ENCODE measurements around the gene C11orf21. TPM values are rescaled to one million over a fixed set of nuclear protein-coding genes. Genes with fewer than 3 reads are reported as not detected.

The C11orf21 gene
- total and polyA plus RNA-seq, 9 of the 15 experiments (the other 6 are each of a cell fraction or from before 2014, with no cell fraction given): 0.10 to 2.6 (median 2.0) TPM

- Histone ChIP-seq H3K9me1 (ENCODE audit: control insufficient read depth, insufficient read depth, low read length) (no peaks in the 10 kb centered on the region), H3K4me2 (ENCODE audit: insufficient read depth, low read length) (no peak overlapping the region), H4K20me1 (replicated peaks; ENCODE audit: control insufficient read depth, insufficient read depth, low read length) (peaks cover 10% of the 10 kb centered on the region; the same call in 1 of the 2 replicates), H3K9ac (ENCODE audit: insufficient read depth in 1 of 2, low read depth in 2 of 2, low read length in 2 of 2) (peak overlapping the region in 1 of 2 experiments; percentile 58; a peak in 1 of 4 replicates), H2AFZ (ENCODE audit: low read depth, low read length) (no peak overlapping the region), H3K27ac (ENCODE audit: extremely low read depth, low read depth, low read length) (no peak overlapping the region), H3K4me3 (no peak overlapping the region), H3K79me2 (ENCODE audit: control insufficient read depth, insufficient read depth, low read length) (no peaks in the 10 kb centered on the region), H3K36me3 (ENCODE audit: control insufficient read depth, insufficient read depth, low read length) (no peaks in the 10 kb centered on the region), H3K27me3 (ENCODE audit: control insufficient read depth in 2 of 2, insufficient read depth in 2 of 2, low read length in 2 of 2) (peaks cover 14 to 44% of the 10 kb centered on the region in 2 experiments; a peak in 4 of 5 replicates), H3K9me3 (replicated peaks; ENCODE audit: control insufficient read depth, insufficient read depth, low read depth, low read length) (no peaks in the 10 kb centered on the region), H3K4me1 (replicated peaks in 1 of 2; ENCODE audit: control insufficient read depth in 2 of 2, insufficient read depth in 2 of 2, low read length in 2 of 2) (peaks cover 0 to 59% of the 10 kb centered on the region in 2 experiments; a peak in 2 of 5 replicates)
- no peak for DNase-seq (ENCODE audit: extremely low read depth in 1 of 4, low spot score in 3 of 4)
- no peak for TF ChIP-seq ARHGAP35 (IDR thresholded peaks at IDR 0.05; ENCODE audit: partially characterized antibody)
- 0 out of 2 replicates have a peak, but pooled peaks have one; percentile 18 for TF ChIP-seq RBFOX2 (IDR thresholded peaks at IDR 0.05; ENCODE audit: low read depth, low read length)
- BruUV-seq (replicated peaks): no TSS peak
- intact Hi-C loops (cut with micrococcal nuclease): no loop called here
- ChIA-PET CTCF (ENCODE audit: low intra/inter-chr PET ratio) (no interaction called here), POLR2A (interaction anchor here (1.1 kb wide), 1 partner anchor 11 kb away, joined by 3 read pairs; no protein-coding TSS in a partner anchor)
- in situ Hi-C loops (cut with MboI): no loop called here
- 36% methylated on average over 18 of the region's 25 CpGs for WGBS (ENCODE audit: insufficient coverage, low coverage, missing lambda C conversion rate)
- ATAC-seq: no peak
- FAIRE-seq: no peak
These were observed 13.9 kb upstream of the C11orf21 start for GRCh38 chr11:2315395-2316168.

Measured in K562 (cell line).